Progenitor cell of endocrine pancreas (in vitro differentiated cells): ENCODE data around the gene TSKS. TPM values are rescaled to one million over a fixed set of nuclear protein-coding genes. Genes with fewer than 3 reads are reported as not detected.
"Not testable (repeated sequence)": the region's sequence is repeated elsewhere in the genome, so short reads cannot be mapped to it uniquely, and the experiment has no call there.

Source experiments
- DNase-seq: peaks from one replicate; pipeline ENCODE4 v3.0.0; 2021; ENCODE audit warnings: low spot score; ENCODE audit not compliant: unreplicated experiment
- H3K27ac Mint-ChIP-seq: 2 replicates; pipeline ENCODE4 v1.8.0; 2021; ENCODE audit warnings: mild to moderate bottlenecking, moderate library complexity, mixed read lengths
- H3K27me3 Mint-ChIP-seq: 2 replicates; pipeline ENCODE4 v1.8.0; 2021; ENCODE audit warnings: mixed read lengths
- H3K36me3 Mint-ChIP-seq: 2 replicates; pipeline ENCODE4 v1.8.0; 2022; ENCODE audit warnings: mixed read lengths; ENCODE audit not compliant: insufficient read depth
- H3K4me1 Mint-ChIP-seq: 2 replicates; pipeline ENCODE4 v1.8.0; 2021; ENCODE audit warnings: low read depth, mixed read lengths
- H3K4me3 Mint-ChIP-seq: 2 replicates; pipeline ENCODE4 v1.8.0; 2021; ENCODE audit warnings: low read depth, mild to moderate bottlenecking, moderate library complexity, mixed read lengths
- H3K9me3 Mint-ChIP-seq: 2 replicates; pipeline ENCODE4 v1.8.0; 2021; ENCODE audit warnings: low read depth, mixed read lengths
- CTCF ChIP-seq: fragments of 200-600 bp; sonication (generic); IDR thresholded peaks from one replicate; pipeline ENCODE4 v1.5.0; 2021; ENCODE audit warnings: antibody characterized with exemption, mild to moderate bottlenecking; ENCODE audit not compliant: unreplicated experiment
- total RNA-seq: library from RNA; stranded (reverse); gene quantifications from 2 replicates; pipeline ENCODE4 v1.2.1, GENCODE V29; 2021

TSKS gene
- total RNA-seq, 1 donor from 2014 or later: not detected

- no peak for TF ChIP-seq CTCF
- H3K4me1 Mint-ChIP-seq: no peaks in the 10 kb centered on the region
- no peak for DNase-seq
- peaks cover 8% of the 10 kb centered on the region for H3K27me3 Mint-ChIP-seq
- no peaks in the 10 kb centered on the region for H3K9me3 Mint-ChIP-seq
- no peaks in the 10 kb centered on the region for H3K36me3 Mint-ChIP-seq
- H3K27ac Mint-ChIP-seq: no peak overlapping the region
- H3K4me3 Mint-ChIP-seq: no peak overlapping the region
Measured at GRCh38 chr19:49730166-49730565, 32.9 kb downstream of the TSKS start.

GRCh38 chr19:49727217-49728030 is 35.7 kb downstream of the TSKS start:
- DNase-seq: no peak
- Mint-ChIP-seq H3K36me3 (no peaks in the 10 kb centered on the region), H3K27me3 (peaks cover 8% of the 10 kb centered on the region), H3K4me3 (no peak overlapping the region), H3K9me3 (no peaks in the 10 kb centered on the region), H3K4me1 (no peaks in the 10 kb centered on the region), H3K27ac (no peak overlapping the region)
- TF ChIP-seq CTCF: no peak

- not testable (repeated sequence) for H3K27me3 Mint-ChIP-seq, H3K36me3 Mint-ChIP-seq, H3K9me3 Mint-ChIP-seq, H3K4me3 Mint-ChIP-seq, H3K4me1 Mint-ChIP-seq, H3K27ac Mint-ChIP-seq, DNase-seq
Measured at GRCh38 chr19:49719420-49719819, 43.7 kb downstream of the TSKS start.

- peaks cover 3% of the 10 kb centered on the region for H3K9me3 Mint-ChIP-seq
- peaks cover 2% of the 10 kb centered on the region for H3K36me3 Mint-ChIP-seq
- DNase-seq: no peak
- H3K27ac Mint-ChIP-seq: no peak overlapping the region
- no peaks in the 10 kb centered on the region for H3K27me3 Mint-ChIP-seq
- no peak overlapping the region for H3K4me3 Mint-ChIP-seq
- TF ChIP-seq CTCF: no peak
- H3K4me1 Mint-ChIP-seq: no peaks in the 10 kb centered on the region
Measured at GRCh38 chr19:49718991-49719390, 44.1 kb downstream of the TSKS start.

- no peak for DNase-seq
- peaks cover 2% of the 10 kb centered on the region for H3K36me3 Mint-ChIP-seq
- H3K27ac Mint-ChIP-seq: no peak overlapping the region
- TF ChIP-seq CTCF: no peak
- H3K4me1 Mint-ChIP-seq: no peaks in the 10 kb centered on the region
- H3K4me3 Mint-ChIP-seq: no peak overlapping the region
- peaks cover 3% of the 10 kb centered on the region for H3K9me3 Mint-ChIP-seq
- H3K27me3 Mint-ChIP-seq: no peaks in the 10 kb centered on the region
Measured at GRCh38 chr19:49718511-49718910, 44.6 kb downstream of the TSKS start.

GRCh38 chr19:49716154-49716553 is 47.0 kb downstream of the TSKS start:
- no peak for DNase-seq
- no peak for TF ChIP-seq CTCF
- peak overlapping the region; percentile 46 for H3K27ac Mint-ChIP-seq
- no peaks in the 10 kb centered on the region for H3K27me3 Mint-ChIP-seq
- H3K9me3 Mint-ChIP-seq: peaks cover 3% of the 10 kb centered on the region
- no peak overlapping the region for H3K4me3 Mint-ChIP-seq
- H3K4me1 Mint-ChIP-seq: no peaks in the 10 kb centered on the region
- peaks cover 7% of the 10 kb centered on the region for H3K36me3 Mint-ChIP-seq
